ENCODE results near the gene RAD51B. TPM values are rescaled to one million over a fixed set of nuclear protein-coding genes. Genes with fewer than 3 reads are reported as not detected.

Gene RAD51B
- total and polyA plus RNA-seq, 8 donors, result 1.8 to 30.7 (median 15.3) TPM

- peaks cover 21 to 47% (median 31%) of the 10 kb centered on the region in 4 donors for H3K4me1 ChIP-seq
Observed at GRCh38 chr14:68599896-68600610, 780.5 kb downstream of the RAD51B start.

GRCh38 chr14:68602507-68602906 is 782.9 kb downstream of the RAD51B start:
- no peaks in the 10 kb centered on the region for H3K27me3 ChIP-seq
- TF ChIP-seq CTCF (IDR thresholded peaks at IDR 0.05) (no peak), POLR2AphosphoS5 (IDR thresholded peaks at IDR 0.05) (no peak), EP300 (IDR thresholded peaks at IDR 0.05) (no peak), POLR2A (IDR thresholded peaks at IDR 0.05) (no peak)
- H3K27ac ChIP-seq, result no peak overlapping the region
- peaks cover 36 to 55% (median 49%) of the 10 kb centered on the region in 4 donors for H3K4me1 ChIP-seq
- no peaks in the 10 kb centered on the region for H3K36me3 ChIP-seq
- DNase-seq, result no peak
- H3K4me3 ChIP-seq, result no peak overlapping the region
- WGBS, 5 donors, result 63 to 90% (median 74%) methylated on average over 5 of the region's 5 CpGs
- H3K9me3 ChIP-seq, result peaks cover 0 to 6% (median 0%) of the 10 kb centered on the region in 4 donors
- intact Hi-C loops (cut with DNase I; ENCODE audit: low total_unique reads), result no loop called here

More at GRCh38 chr14:68599896-68600610, 780.5 kb downstream of the RAD51B start:
- no peaks in the 10 kb centered on the region for H3K36me3 ChIP-seq
- peak overlapping the region; percentile 86 to 97 (median 95) for H3K27ac ChIP-seq
- H3K4me3 ChIP-seq, result no peak overlapping the region
- TF ChIP-seq POLR2AphosphoS5 (IDR thresholded peaks at IDR 0.05) (no peak), CTCF (IDR thresholded peaks at IDR 0.05) (no peak), EP300 (IDR thresholded peaks at IDR 0.05) (no peak), POLR2A (IDR thresholded peaks at IDR 0.05) (no peak)
- 70 to 79% (median 72%) methylated on average over 9 of the region's 9 CpGs for WGBS, 5 donors
- H3K27me3 ChIP-seq, result no peaks in the 10 kb centered on the region
- H3K9me3 ChIP-seq, result peaks cover 0 to under 1% (median 0%) of the 10 kb centered on the region in 4 donors
- intact Hi-C loops (cut with DNase I; ENCODE audit: low total_unique reads), result no loop called here
- no peak for DNase-seq

- 94 to 96% (median 94%) methylated on average over 25 of the region's 25 CpGs for WGBS, 5 donors
- H3K4me3 ChIP-seq, result no peak overlapping the region
- no peak overlapping the region for H3K27ac ChIP-seq
- H3K27me3 ChIP-seq, result no peaks in the 10 kb centered on the region
- H3K4me1 ChIP-seq, result peaks cover 40 to 55% (median 50%) of the 10 kb centered on the region in 4 donors
- DNase-seq, result no peak
- intact Hi-C loops (cut with DNase I; ENCODE audit: low total_unique reads), result no loop called here
- no peaks in the 10 kb centered on the region for H3K36me3 ChIP-seq
- H3K9me3 ChIP-seq, result peaks cover 0 to 6% (median 0%) of the 10 kb centered on the region in 4 donors
- TF ChIP-seq CTCF (IDR thresholded peaks at IDR 0.05), result no peak
- no peak for TF ChIP-seq POLR2AphosphoS5 (IDR thresholded peaks at IDR 0.05)
- no peak for TF ChIP-seq EP300 (IDR thresholded peaks at IDR 0.05)
- TF ChIP-seq POLR2A (IDR thresholded peaks at IDR 0.05), result no peak
Observed at GRCh38 chr14:68603533-68604360, 784.2 kb downstream of the RAD51B start.

- TF ChIP-seq POLR2A (IDR thresholded peaks at IDR 0.05) (no peak), POLR2AphosphoS5 (IDR thresholded peaks at IDR 0.05) (no peak), CTCF (IDR thresholded peaks at IDR 0.05) (no peak), EP300 (IDR thresholded peaks at IDR 0.05) (no peak)
- Histone ChIP-seq H3K27ac (no peak overlapping the region), H3K4me1 (peaks cover 34 to 55% (median 48%) of the 10 kb centered on the region in 4 donors), H3K9me3 (peaks cover 0 to 6% (median 0%) of the 10 kb centered on the region in 4 donors), H3K36me3 (no peaks in the 10 kb centered on the region), H3K27me3 (no peaks in the 10 kb centered on the region), H3K4me3 (no peak overlapping the region)
- intact Hi-C loops (cut with DNase I; ENCODE audit: low total_unique reads), result no loop called here
- DNase-seq, result no peak
- WGBS, 5 donors, result 98 to 100% (median 99%) methylated on average over 5 to 9 of the region's 9 CpGs
Observed at GRCh38 chr14:68604361-68604730, 784.8 kb downstream of the RAD51B start.
